ENCODE results near the gene PRELID1.
A peak's percentile ranks its signal among the peaks of the same experiment; 100 is the strongest.

PRELID1 gene

GRCh38 chr5:177314376-177315342 is 11.1 kb downstream of the PRELID1 start:
- no peak for DNase-seq

GRCh38 chr5:177315411-177315810 is 11.8 kb downstream of the PRELID1 start:
- DNase-seq = no peak

- no peak for DNase-seq
Measured at GRCh38 chr5:177316005-177316404, 12.4 kb downstream of the PRELID1 start.

GRCh38 chr5:177317959-177318377 is 14.4 kb downstream of the PRELID1 start:
- DNase-seq = peak; percentile 37

- no peak for DNase-seq
Measured at GRCh38 chr5:177319913-177320588, 16.5 kb downstream of the PRELID1 start.

GRCh38 chr5:177320879-177321278 is 17.3 kb downstream of the PRELID1 start:
- DNase-seq = no peak

GRCh38 chr5:177325868-177326381 is 22.3 kb downstream of the PRELID1 start:
- DNase-seq = no peak

- peak; percentile 26 for DNase-seq
Measured at GRCh38 chr5:177327539-177328522, 24.2 kb downstream of the PRELID1 start.

GRCh38 chr5:177328545-177329231 is 25.1 kb downstream of the PRELID1 start:
- DNase-seq = no peak

- no peak for DNase-seq
Measured at GRCh38 chr5:177329883-177330282, 26.3 kb downstream of the PRELID1 start.

GRCh38 chr5:177330991-177331842 is 27.6 kb downstream of the PRELID1 start:
- no peak for DNase-seq

- DNase-seq = no peak
Measured at GRCh38 chr5:177332031-177332895, 28.7 kb downstream of the PRELID1 start.

GRCh38 chr5:177332896-177333260 is 29.3 kb downstream of the PRELID1 start:
- no peak for DNase-seq

- DNase-seq = no peak
Measured at GRCh38 chr5:177333420-177334154, 30.0 kb downstream of the PRELID1 start.

- no peak for DNase-seq
Measured at GRCh38 chr5:177334155-177334551, 30.6 kb downstream of the PRELID1 start.

- no peak for DNase-seq
Measured at GRCh38 chr5:177334781-177335700, 31.4 kb downstream of the PRELID1 start.

- DNase-seq = no peak
Measured at GRCh38 chr5:177335701-177336065, 32.1 kb downstream of the PRELID1 start.

GRCh38 chr5:177336112-177336511 is 32.5 kb downstream of the PRELID1 start:
- DNase-seq = no peak
